NOMO-1 treated with DMSO at 0.1 percent for 48 hours (cell line): ENCODE data around the gene BYSL.

Experiments
- DNase-seq: peaks from one replicate; lab custom pipeline; 2025; ENCODE audit not compliant: unreplicated experiment; lab: John Stamatoyannopoulos, UW

The BYSL gene

DNA sequence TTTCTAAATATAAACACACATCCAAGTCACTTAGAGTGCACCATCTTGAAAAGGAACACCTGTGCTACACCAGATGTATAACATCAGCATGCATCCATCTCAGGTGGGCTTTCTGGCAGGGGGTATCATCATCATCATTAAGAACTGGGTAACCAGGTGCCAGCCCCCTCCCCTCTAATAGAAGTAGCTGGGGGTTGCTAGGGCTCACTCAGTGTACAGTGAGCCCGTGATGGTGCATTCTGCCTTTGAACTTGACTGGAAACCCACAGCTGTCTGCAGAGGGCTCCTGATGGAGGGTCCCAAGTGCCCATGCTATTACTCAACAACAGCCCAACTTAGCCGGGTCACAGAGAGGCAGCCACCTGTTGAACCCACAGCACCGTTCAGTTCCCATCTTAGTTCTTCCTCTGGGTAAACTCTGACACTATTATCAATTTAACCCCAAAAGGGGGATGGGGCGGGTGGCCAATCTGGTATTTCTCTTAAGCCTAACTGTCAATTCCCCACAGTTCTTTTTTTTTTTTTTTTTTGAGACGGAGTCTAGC, 53.1 kb downstream of the BYSL start:
- no peak for DNase-seq

DNA sequence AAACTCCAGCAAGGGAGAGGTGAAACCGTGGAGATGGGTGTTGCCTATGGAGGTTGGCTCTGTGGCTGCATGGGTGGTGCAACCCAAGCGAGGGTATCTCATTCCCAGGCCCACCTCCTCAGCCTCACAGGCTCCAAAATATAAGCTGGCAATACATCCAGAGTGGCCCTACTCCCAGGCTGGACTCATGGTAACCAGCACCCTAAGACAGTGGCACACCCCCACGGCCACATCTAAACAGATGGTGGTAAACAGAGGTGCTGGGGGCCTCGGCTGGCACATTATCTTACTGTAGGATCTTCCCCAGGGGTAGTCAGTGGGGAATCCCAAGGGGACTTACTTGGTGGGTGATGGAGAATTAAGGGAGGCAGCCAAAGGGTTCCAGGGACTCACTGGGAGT, 54.0 kb downstream of the BYSL start:
- no peak for DNase-seq

- no peak for DNase-seq
Observed at GRCh38 chr6:41976794-41977484, 55.6 kb downstream of the BYSL start.
